Fibroblast of the conjunctiva (primary cell): ENCODE data around the gene BORCS6.
A peak's percentile ranks its signal among the peaks of the same experiment; 100 is the strongest.

Source experiments
- DNase-seq: peaks from one replicate; pipeline ENCODE4 v3.0.0-alpha.2; 2010; ENCODE audit warnings: low read depth

Gene BORCS6

DNA sequence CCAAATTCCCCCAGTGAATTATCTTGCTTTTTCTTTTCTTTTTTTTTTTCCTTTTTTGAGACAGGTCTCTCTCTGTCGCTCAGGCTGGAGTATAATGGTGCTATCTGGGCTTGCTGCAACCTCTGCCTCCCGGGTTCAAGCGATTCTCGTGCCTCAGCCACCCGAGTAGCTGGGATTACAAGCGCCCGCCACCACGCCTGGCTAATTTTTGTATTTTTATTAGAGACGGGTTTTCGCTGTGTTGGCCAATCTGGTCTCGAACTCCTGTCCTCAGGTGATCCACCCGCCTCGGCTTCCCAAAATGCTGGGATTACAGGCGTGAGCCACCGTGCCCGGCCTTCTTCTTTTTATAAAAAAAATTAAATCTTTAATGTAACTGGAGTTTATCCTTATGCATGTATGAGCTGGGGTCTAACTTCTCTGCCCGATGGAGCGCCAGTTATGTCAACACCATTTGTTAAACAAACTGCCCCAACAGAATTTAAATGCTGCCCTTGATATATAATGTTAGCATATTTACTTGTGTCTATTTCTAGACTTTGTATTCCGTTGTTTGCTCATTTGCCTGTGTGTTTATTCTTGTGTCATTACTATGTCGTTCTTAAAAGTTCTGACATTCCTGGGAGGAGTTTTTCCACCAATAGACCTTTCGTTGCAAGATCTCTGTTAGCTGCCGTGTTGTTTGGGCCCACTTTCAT lies 20.9 kb upstream of the BORCS6 start:
- no peak for DNase-seq

DNA sequence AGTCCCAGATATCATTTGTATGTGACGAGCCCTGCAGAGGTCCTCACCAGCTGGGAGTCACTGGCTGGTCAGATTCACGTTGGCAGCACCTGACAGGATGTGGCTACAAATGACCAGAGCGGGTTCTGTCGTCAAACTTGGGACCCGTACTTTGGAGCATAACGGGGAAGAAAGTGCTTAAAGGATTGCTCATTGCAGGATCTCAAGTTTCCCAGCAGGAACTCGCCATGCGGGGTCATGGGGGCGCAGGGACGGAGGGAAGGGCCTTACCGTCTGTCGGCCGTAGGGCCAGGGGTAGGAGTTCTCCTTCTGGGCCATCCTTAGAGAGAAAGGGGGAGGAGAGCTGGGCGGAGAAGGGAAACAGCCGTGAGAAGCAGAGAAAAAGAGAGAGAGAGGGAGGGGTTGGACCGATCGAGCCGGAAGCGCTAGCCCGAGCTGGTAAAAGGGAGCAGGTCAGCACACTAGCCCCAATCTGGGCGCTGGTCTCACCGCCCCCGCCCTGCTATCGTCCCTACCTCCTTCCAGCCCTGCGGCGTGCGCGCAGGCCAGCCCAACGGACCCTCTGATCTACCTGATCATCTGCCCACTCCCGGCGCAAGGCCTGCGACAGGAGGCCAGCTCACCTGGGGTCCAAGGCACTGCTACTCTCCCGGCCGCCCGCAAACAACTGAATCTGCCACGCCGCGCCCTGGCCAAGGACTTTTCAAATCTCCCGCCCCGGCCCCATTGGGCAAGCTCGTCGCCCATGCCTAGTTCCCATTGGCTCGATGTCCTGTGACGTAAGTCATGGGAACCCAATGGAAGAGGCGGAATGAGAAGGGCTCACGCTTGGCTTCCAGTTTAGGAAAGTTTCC lies 20.2 kb upstream of the BORCS6 start, which contains the start of gene AURKB:
Gene AURKB (minus strand): TSS at position 669 of the 854 bp plus-strand sequence. CDS start 351 bp downstream, at position 318.
- DNase-seq, result peak; percentile 97

- no peak for DNase-seq
Measured at GRCh38 chr17:8206536-8206935, 16.6 kb upstream of the BORCS6 start.

DNA sequence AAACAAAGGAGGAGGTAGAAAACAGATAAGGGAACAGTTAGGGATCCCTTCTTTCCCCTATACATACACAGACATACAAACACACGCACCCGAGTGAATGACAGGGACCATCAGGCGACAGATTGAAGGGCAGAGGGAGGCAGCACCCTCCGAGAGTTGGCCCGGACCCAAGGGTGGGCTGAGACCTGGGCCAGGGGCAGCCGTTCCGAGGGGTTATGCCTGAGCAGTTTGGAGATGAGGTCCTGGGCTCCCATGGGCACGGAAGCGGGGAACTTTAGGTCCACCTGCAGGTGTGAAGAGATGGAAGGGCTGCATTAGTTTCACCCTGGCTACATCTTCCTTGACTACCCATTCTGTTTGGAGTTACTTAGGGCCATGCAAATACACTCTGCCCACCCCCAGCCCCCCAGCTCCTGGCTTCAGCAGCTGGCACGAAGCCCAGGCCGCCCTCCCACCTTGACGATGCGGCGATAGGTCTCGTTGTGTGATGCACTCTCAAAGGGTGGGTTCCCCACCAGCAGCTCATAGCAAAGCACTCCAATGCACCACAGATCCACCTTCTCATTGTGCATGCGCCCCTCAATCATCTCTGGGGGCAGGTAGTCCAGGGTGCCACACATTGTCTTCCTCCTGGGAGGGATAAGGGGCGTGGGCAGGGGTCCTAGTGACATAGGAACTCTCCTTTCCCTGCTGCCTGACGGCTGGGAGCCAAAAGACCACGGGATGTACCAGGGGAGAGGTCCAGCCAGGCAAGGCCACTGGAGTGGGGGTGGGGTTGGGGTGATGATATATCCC lies 15.0 kb upstream of the BORCS6 start:
- no peak for DNase-seq

DNA sequence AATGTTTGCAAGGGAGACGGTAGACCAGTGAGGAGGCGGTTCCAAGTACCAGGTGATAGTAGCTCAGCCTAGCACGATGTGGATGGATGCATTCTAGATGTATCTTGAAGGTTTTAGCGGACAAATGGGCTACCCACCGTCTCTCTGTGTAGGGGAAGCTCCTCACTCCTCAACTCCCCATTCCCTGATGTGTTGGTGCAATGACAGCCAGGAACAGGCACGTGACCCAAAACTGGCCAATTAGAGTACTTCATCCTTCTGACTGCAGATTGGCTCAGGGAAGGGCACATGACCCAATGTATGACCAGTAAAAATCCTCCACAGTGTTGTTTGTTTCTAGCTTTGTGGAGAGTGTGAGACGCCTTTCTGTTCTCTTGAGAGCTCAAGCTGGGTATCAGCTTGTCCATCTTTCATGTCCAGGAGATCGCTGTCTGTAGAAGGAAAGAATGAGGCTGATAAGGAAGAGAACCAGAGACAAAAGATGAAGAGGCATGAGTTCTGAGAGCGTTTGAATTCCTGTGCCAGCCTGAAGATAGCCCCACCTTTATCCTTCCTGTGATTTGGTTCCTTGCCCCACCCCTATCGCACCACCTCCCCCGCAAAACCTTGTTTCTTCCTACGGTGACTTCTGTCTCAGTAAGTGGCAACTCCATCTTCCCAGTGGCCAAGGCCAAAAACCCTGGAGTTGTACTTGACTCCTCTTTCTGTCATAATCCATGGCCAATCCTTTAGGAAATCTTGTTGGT lies 2.3 kb upstream of the BORCS6 start:
- peak; percentile 90 for DNase-seq

DNA sequence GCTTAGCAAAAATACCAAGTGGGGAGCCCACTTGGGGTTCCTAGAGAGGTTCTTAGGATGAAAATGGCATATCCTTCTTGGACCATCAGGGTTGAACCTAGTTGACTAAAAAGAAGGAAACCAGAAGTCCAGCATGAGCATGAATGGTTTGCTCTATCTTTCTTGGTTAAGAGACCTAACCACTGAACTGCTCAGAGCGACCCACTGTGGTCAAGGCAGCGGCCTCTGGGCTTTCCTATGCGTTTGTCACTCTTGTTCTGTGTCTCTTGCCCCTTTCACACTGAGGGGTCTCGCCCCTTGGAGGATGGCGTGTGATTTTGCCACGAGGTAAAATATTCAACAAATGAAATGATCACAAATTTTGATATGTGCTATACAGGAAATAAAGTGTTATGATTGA lies 526 bp upstream of the BORCS6 start:
- DNase-seq, result no peak

- no peak for DNase-seq
Measured at GRCh38 chr17:8189041-8189710, 804 bp downstream of the BORCS6 start.

GRCh38 chr17:8188263-8188839 lies 1.6 kb downstream of the BORCS6 start:
- no peak for DNase-seq

DNA sequence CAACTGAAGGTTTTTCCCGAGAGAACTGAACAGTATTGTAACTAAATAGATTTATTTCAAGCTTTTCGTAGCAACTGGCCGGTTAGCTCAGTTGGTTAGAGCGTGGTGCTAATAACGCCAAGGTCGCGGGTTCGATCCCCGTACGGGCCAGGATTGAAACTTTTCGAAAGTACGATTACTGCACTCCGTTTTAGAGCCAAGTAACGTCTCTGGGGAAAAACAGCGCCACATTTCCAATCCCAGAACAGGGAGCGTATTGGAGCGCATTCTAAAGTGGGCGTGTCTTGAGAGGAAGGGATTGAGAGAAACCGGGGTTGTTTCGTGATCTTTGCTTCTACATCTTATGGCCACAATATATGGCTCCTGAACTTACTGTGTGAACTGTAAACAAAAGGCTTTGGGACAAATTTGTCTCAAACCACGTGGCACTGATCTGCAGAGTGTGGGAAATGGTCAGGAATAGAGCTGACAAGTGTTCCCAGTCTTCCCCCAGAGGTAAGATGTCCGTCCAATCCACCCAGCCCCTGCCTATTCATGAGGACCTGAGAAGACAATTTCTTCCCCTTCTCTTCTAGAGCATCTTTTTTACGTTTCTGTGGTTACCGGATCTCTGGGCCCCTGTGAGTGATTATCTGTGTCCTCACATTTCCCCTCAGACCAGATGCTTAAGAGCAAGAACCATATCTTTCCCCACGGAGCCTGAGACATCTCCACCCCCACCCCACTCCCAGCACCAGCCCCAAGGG lies 2.3 kb downstream of the BORCS6 start:
- DNase-seq, result peak; percentile 100

DNA sequence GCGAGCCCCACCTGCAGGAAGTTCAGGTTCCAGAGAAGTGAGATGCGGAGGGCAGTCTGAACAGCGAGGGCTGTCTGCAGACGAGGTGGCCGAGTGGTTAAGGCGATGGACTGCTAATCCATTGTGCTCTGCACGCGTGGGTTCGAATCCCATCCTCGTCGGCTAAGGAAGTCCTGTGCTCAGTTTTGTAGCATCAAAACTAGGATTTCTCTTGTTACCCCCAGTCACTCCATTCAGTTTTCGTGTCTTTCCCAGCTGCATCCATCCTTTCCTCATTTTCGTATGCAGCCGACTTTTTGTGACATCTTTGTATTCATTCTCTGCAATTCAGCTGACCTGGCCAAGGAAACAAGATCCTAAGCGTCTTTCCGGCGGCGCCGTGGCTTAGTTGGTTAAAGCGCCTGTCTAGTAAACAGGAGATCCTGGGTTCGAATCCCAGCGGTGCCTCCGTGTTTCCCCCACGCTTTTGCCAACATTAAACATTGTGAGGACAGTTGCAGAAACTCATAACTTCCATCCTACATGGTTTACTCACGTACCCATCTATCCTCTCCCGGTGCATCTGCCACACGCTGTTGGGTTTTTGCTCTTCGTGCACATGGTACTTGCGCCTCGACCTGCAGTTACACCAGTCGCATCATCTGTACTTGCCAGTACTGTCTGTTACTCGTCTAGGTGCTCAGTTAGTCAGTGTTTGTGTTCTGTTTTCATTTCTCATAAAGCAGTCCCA lies 3.0 kb downstream of the BORCS6 start:
- peak; percentile 96 for DNase-seq

GRCh38 chr17:8186446-8186786 lies 3.6 kb downstream of the BORCS6 start:
- no peak for DNase-seq

DNA sequence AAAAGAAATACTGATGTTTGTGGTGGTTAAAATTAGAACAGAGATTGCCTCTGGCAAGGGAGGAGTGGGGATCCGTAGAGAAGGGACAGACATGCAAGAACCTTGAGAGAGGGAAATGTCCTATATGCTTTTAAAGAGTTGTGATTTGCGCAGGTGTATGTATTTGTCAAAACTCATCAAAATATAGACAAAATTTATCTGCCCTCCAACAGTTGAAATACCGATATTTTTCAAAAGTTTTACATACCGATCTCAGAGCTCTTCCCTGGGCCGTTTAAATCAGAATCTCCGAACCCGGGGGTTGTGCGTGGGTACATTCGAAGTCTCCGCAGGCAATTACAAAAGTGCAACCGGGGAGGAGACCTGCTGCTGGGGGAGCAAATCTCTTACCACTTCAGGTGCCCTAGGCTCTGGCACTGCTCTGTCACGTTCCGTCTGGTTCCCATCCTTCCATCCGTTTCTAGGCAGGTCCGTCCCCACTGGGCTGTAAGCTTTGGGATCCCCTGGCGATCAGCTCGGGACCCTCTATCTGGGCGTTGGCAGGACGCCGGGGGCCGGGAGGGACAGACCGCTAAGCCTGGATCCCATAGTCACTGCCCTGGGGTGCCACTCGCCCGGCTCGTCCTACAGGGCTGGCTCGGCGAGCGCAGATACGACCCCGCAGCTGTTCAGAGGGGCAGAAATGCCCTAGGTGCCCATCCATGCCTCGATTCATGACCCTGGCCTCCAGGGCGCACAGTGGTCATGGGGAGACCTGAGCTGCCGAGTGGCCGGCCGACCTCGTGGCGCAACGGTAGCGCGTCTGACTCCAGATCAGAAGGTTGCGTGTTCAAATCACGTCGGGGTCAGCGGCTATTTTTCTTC lies 4.2 kb downstream of the BORCS6 start:
- peak; percentile 54 for DNase-seq

DNA sequence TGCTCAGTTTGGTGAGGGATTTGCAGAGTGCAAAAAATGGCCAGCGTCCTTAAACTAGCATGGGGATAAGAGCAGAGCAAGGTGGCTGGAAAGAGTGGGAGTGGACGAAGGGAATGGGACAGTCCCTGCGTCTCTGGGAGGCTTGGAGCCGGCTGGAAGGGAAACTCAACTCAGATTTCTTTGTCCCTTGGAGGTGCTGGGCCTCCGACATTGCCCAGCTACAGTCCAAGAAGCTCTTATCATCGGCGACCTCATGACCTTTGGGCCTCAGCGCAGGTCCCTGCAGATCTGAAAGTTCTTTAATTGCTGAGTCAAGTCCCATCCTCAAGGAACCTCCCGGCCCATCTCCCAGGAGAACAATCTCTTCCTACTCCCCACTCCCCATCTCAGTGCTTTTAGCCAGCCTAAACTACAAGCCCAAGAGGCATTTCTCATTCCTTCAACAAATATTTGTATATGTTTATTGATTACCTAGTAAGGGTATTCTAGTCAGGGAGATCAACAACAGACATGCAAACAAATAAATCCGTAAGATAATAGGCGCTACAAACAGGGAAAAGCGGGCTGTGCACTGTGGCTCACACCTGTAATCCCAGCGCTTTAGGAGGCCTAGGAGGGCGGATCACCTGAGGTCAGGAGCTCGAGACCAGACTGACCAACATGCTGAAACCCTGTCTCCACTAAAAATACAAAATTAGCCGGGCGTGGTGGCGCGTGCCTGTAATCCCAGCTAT lies 12.8 kb downstream of the BORCS6 start:
- no peak for DNase-seq

GRCh38 chr17:8176197-8176940 lies 13.6 kb downstream of the BORCS6 start, which contains the start of gene TMEM107:
TMEM107 (minus strand) TSS chr17:8176380; CDS start chr17:8176286, 94 bp downstream.
- DNase-seq, result peak; percentile 62

- no peak for DNase-seq
Measured at GRCh38 chr17:8175795-8176196, 14.2 kb downstream of the BORCS6 start.

DNA sequence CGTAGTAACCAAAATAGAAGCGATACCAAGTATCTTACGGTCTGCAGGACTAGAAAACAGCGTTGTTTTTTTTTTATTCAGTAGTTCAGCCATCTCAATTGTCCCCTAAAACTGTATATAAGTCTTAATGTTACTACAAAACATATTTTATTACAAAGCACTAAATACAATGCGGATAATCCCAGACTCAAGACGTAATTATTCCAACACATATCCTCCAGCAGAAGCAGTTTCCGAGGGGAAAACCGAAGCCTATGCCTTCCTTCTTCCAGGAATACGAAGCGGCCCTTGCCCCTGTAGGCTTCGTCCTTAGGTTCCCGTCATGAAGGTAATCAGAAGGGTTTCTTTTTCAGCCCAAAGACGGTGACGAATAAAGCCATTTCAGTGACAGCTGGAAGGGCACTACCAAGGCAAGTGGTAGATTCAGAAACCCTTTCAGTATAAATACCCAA lies 16.1 kb downstream of the BORCS6 start:
- DNase-seq, result no peak
